ENCODE results near the gene KRTAP4-3.
"Not testable (repeated sequence)": the region's sequence is repeated elsewhere in the genome, so short reads cannot be mapped to it uniquely, and the experiment has no call there.

KRTAP4-3 gene

DNA sequence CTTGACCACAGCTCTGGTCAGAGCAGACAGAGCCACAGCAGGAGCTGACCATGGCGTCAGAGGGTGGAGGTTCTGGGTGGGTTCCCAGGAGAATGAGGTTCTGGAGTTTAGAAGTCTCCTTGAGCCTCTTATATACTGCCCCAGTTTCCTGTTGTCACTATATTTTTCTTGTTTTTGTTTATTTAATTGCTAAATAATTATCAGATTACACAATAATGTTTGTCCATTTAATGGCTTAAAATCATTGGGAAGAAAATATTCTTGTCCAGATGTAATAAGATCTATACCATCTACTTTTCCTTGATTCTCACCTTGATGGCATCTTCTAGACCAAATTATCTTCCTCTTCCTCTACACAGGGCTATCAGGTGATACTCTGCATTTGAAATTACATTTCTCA lies at the start of gene KRTAP4-3:
TSS of gene KRTAP4-3 (minus strand) at position 101 of the 400 bp plus-strand sequence. CDS start at position 52, 49 bp downstream.
- no peak for FAIRE-seq

DNA sequence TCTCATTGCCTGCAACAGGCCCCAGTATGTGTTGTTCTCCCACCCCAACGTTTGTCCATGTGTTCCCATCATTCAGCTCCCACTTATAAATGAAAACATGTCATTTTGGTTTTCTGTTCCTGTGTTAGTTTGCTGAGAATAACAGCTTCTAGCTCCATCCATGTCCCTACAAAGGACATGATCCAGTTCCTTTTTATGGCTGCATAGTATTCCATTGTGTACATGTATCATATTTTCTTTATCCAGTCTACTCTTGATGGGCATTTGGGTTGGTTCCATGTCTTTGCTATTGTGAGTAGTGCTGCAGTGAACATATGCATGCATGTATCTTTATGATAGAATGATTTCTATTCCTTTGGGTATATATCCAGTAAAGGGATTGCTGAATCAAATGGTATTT lies 47.7 kb upstream of the KRTAP4-3 start:
- FAIRE-seq = no peak

- FAIRE-seq = no peak
These were observed 44.6 kb upstream of the KRTAP4-3 start for GRCh38 chr17:41212524-41213169.

DNA sequence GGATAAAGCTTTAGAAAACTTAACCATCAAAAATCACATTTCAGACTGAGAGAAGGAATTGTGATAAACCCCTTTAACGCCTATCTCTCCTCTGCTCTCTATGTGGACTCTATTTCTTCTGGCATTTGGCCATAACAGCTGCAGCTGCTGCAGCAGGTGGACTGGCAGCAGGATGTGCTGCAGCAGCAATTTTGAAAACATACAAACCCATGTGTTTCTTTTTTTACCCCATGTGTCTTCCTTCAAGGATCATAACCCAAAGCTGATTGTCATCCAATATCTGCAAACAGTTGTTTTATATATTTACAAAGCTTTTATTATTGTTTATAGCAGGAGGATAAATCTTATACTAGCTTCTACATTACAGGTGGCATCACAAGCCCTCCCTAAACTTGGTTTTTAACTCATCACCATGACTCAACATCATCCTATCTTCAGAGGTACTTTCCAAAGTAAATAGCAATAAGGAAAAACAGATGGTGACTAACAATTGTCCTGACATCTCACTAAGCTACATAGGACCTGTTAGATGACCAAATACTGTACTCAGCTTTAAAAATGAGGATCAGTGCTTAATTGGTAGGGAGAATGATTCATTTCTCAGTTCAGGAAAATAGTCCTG lies 43.9 kb upstream of the KRTAP4-3 start:
- no peak for FAIRE-seq

DNA sequence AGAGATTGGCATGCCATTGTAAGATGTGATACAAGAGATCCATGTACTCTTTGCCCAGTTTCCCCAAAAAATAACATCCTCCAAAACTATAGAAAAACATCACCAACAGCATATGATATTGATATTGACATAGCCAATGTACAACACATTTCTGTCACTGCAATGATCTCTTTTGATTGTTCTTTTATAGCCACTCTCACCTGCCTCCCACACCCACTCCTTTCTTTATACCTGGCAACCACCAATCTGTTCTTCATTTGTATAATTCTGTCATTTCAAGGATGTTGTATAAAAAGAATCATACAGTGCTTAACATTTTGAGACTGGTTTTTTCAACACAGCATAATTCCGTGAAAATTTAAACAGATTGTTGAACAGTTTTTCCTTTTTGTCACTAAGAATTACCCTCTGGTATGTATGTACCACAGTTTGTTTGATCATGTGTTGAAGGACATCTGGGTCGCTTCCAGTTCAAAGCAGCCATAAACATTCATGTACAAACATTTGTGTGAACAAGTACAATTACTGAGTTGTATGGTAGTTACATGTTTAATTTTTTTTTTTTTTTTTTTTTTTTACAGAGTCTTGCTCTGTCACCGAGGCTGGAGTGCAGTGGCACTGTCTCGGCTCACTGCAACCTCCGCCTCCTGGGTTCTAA lies 31.5 kb upstream of the KRTAP4-3 start:
- FAIRE-seq = no peak

GRCh38 chr17:41196068-41196467 lies 28.0 kb upstream of the KRTAP4-3 start:
- no peak for FAIRE-seq

GRCh38 chr17:41190328-41190727 lies 22.3 kb upstream of the KRTAP4-3 start:
- FAIRE-seq = no peak

- not testable (repeated sequence) for FAIRE-seq
These were observed 21.9 kb upstream of the KRTAP4-3 start, which contains the start of gene KRTAP9-1 for GRCh38 chr17:41189837-41190318. KRTAP9-1 (plus strand) TSS chr17:41189887; CDS start chr17:41189887, 0 bp downstream.

DNA sequence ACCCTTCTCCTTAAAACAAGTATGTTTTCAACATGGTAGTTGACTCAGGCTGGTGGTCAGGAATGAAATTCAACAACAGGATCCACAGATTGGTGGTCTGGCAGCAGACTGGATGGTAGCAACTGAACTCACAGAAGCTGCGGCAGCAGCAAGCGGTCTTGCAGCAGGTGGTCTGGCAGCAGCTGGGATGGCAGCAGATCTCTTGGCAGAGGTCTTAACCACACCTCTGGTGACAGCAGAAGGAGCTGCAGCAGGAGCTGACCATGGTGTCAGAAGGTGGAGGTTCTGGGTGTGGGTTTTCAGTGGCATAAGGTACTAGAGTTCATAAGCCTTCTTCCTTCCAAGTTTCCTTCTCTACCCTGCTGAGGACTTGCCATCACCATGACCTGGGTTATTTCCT lies 18.9 kb upstream of the KRTAP4-3 start:
- FAIRE-seq = no peak

DNA sequence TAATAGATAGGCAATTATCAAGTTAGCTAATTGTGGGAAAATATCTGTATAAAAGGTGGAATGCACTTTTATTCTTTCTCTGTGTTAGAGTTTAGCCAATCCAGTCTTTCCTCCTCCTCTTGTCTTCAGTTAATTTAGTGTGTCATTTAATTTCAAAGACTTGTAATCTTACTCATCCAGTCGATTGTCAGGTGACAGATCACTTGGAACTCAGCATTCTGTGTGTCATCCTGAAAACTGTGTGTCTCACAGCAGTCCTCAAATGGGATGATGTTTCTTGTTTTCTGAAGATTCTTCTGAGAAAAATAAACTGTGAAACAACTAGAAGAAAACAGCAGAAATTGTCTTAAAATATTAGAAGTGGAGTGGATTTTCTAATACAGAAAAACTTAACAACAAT lies 17.0 kb upstream of the KRTAP4-3 start:
- FAIRE-seq = no peak

- FAIRE-seq = no peak
These were observed 16.5 kb upstream of the KRTAP4-3 start, which contains the start of gene KRTAP4-1 for GRCh38 chr17:41184480-41184961. KRTAP4-1 (minus strand) TSS chr17:41184911; CDS start chr17:41184854, 57 bp downstream.

DNA sequence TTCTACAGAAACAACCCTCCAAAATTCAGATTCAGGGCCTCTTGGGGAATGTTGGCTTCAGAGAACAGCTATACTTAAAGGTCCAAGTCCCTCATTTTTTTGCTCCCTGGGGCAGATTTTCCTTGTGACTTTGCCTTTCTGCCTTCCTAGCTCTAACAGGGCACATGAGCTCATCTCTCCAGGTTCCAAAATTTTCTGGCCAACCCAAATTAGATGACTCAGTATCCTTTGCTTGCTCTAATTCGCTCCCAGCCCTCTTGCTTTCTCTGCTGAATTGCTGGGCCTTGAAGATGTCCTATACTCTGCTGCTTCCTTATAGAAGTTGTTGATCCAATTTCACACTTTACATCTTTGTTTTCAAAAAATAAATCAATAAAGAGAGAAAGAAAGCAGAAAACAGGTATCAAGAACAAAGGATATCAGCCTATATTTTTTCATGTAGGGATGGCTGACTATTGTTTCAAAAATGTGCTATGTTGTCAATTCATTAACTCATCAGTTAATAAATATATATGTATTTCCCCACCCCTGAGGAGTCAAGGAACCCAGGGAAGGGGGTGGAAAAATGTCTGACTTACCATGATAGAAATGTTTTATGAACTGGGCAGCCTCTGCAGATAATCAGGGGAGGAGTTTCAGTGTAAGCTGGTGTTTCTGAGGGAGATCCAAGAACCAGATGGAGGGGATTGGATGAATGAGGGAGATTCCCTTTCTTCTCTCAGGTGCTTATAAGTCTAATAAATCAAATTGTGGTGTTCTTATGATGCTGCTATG lies 11.0 kb upstream of the KRTAP4-3 start:
- no peak for FAIRE-seq

GRCh38 chr17:41178341-41178740 lies 10.3 kb upstream of the KRTAP4-3 start:
- no peak for FAIRE-seq

GRCh38 chr17:41177727-41178271 lies 9.8 kb upstream of the KRTAP4-3 start, which contains the start of gene KRTAP4-2:
KRTAP4-2 (minus strand) TSS chr17:41178221; CDS start chr17:41178164, 57 bp downstream.
- no peak for FAIRE-seq

GRCh38 chr17:41176744-41177387 lies 8.8 kb upstream of the KRTAP4-3 start:
- no peak for FAIRE-seq

- FAIRE-seq = no peak
These were observed 3.9 kb upstream of the KRTAP4-3 start for GRCh38 chr17:41171886-41172285.

DNA sequence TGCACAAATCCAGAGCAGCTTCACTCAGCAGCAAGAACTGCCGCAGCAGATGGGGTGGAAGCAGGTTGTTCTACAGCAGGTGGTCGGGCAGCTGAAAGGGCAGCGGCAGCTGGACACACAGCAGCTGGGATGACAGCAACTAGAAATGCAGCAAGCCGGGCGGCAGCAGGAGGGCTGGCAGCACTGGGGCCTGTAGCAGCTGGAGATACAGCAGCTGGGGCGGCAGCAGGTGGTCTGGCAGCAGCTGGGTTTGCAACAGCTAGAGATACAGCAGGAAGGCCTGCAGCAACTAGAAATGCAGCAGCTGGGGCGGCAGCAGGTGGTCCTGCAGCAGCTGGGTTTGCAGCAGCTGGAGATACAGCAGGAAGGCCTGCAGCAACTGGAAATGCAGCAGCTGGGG lies 460 bp downstream of the KRTAP4-3 start:
- FAIRE-seq = no peak

GRCh38 chr17:41163828-41164227 lies 4.2 kb downstream of the KRTAP4-3 start:
- no peak for FAIRE-seq

DNA sequence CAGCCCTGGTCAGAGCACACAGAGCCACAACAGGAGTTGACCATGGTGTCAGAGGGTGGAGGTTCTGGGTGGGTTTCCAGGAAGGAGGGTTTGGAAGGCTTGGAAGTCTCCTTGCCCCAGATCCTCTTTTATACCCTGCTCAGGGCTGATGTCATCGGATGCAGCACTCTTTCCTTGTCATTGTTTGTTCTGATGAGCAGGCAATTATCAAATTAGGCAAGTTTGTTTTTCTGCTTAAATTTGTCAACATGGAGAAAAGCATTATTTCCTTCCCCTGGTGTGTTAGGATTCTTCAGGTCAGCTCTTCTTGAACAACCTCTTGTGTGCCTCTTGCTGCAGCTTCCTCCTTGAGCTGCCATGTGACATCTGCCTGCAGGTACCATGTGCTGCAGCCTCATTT lies 7.4 kb downstream of the KRTAP4-3 start, which contains the start of gene KRTAP4-4:
TSS of gene KRTAP4-4 (minus strand) at position 101 of the 400 bp plus-strand sequence. CDS start at position 44, 57 bp downstream.
- no peak for FAIRE-seq

GRCh38 chr17:41160190-41160589 lies 7.8 kb downstream of the KRTAP4-3 start:
- not testable (repeated sequence) for FAIRE-seq

GRCh38 chr17:41153856-41154255 lies 14.2 kb downstream of the KRTAP4-3 start:
- FAIRE-seq = no peak

- FAIRE-seq = no peak
These were observed 16.5 kb downstream of the KRTAP4-3 start for GRCh38 chr17:41151525-41151924.

All from G401.6 (cell line).